ENCODE results near the gene STAT1.

The STAT1 gene

DNA sequence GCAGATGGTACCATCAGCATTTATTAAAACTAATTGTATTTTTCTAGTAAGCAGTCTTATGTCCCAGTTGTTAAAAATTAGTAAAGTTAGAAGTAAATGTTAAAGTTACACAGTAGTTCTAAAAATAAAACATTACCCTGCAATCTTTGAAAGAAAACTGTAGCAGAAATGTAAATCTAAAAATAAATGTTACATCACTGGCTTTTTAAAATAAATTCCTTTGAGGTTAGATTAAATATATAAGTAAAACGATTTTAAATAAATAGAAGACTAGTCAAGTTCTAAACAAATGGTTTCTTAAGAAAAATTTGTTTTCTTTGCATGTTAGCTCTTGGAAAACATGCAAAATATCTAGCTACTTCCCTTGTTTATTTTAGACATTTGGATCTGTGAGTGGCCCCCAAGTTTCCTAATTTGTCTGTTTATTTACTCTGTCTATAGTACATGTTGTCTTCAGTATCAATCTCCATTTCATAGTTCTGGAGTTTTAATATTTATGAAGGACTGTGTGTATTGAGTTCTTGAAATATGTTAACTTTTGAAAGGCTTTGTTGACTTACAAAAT lies 75.1 kb downstream of the STAT1 start:
- DNase-seq (ENCODE audit: low read depth): no peak
- H3K4me3 ChIP-seq (ENCODE audit: low read length): no peak overlapping the region

DNA sequence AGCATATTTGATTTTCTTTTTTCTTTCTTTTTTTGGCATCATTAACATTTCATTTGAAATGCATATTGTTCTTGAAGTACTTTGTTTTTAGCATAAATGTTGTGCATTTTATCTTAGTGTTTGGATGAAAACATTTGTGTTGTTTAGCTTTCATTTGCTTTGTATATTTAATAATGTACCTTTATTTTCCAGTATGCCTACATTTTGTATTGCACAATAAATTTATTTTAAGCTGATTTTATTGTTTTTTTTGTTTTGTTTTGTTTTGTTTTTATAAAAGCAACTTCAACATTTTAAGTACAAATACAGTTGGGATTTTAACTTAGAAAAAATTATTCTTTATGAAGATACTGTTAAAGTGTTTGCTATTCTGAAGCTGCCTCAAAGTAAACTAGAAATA lies 78.9 kb downstream of the STAT1 start:
- no peak overlapping the region for H3K4me3 ChIP-seq (ENCODE audit: low read length)
- DNase-seq (ENCODE audit: low read depth): no peak
- TF ChIP-seq, protein P1, sequence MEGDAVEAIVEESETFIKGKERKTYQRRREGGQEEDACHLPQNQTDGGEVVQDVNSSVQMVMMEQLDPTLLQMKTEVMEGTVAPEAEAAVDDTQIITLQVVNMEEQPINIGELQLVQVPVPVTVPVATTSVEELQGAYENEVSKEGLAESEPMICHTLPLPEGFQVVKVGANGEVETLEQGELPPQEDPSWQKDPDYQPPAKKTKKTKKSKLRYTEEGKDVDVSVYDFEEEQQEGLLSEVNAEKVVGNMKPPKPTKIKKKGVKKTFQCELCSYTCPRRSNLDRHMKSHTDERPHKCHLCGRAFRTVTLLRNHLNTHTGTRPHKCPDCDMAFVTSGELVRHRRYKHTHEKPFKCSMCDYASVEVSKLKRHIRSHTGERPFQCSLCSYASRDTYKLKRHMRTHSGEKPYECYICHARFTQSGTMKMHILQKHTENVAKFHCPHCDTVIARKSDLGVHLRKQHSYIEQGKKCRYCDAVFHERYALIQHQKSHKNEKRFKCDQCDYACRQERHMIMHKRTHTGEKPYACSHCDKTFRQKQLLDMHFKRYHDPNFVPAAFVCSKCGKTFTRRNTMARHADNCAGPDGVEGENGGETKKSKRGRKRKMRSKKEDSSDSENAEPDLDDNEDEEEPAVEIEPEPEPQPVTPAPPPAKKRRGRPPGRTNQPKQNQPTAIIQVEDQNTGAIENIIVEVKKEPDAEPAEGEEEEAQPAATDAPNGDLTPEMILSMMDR (conservative IDR thresholded peaks at IDR 0.05; ENCODE audit: low read depth, low read length): no peak

More for the DNA sequence above, 75.1 kb downstream of the STAT1 start:
- TF ChIP-seq, protein P1 (conservative IDR thresholded peaks at IDR 0.05; ENCODE audit: low read depth, low read length): no peak

DNA sequence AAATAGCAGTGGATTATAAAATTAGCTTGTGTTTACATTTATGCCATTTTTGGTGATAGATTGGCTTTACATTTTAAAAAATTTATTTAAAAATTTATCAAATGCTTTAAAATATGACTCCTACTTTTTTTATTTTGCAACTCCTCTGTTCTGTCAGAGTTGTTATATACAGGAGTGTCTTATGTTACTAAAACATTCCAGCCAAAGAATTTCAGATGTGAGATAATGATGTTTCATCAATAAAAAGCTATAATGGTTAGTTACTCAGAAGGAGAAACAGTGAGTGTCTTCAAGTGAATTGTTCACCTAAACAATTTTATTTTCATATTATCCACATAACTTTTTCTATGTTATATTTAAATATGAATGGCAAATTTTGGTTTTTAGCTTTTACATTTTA lies 80.6 kb downstream of the STAT1 start:
- no peak overlapping the region for H3K4me3 ChIP-seq (ENCODE audit: low read length)
- TF ChIP-seq, protein P1 (conservative IDR thresholded peaks at IDR 0.05; ENCODE audit: low read depth, low read length): no peak
- DNase-seq (ENCODE audit: low read depth): no peak

DNA sequence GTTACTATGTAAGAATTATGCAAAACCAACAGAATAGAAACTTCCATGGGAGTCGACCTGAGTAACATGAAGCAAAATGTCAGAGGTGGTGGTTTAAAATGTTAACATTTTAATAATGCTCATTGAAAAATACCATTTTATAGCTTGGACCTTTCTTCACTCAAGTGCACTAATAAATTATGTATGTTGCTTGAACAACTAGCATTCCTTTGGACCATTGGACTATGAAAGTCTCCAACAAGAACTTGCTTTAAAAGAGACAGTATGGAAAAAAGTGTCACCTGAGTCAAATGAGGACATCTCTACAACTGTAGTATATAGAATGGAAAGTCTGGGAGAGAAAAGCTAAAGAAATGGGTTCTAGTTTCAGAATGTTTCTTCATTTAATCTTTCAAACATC lies 81.5 kb downstream of the STAT1 start:
- H3K4me3 ChIP-seq (ENCODE audit: low read length): no peak overlapping the region
- DNase-seq (ENCODE audit: low read depth): no peak
- TF ChIP-seq, protein P1 (conservative IDR thresholded peaks at IDR 0.05; ENCODE audit: low read depth, low read length): no peak

DNA sequence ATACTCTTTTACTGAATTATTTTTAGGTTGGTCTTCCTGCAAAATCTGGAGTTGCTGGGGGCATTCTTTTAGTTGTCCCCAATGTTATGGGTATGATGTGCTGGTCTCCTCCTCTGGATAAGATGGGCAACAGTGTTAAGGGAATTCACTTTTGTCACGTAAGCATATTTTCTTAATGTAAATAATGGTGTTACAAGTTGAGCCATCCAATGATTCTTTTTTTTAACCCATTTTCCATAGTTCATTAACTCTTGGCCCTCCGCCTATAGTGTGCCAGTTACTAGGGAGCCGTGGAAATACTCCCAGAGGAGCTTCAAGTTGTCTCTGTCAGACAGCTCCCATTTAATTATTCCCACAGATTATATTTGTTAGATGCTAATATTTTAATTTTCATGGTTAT lies 83.6 kb downstream of the STAT1 start:
- TF ChIP-seq, protein P1 (conservative IDR thresholded peaks at IDR 0.05; ENCODE audit: low read depth, low read length): no peak
- DNase-seq (ENCODE audit: low read depth): no peak
- no peak overlapping the region for H3K4me3 ChIP-seq (ENCODE audit: low read length)

DNA sequence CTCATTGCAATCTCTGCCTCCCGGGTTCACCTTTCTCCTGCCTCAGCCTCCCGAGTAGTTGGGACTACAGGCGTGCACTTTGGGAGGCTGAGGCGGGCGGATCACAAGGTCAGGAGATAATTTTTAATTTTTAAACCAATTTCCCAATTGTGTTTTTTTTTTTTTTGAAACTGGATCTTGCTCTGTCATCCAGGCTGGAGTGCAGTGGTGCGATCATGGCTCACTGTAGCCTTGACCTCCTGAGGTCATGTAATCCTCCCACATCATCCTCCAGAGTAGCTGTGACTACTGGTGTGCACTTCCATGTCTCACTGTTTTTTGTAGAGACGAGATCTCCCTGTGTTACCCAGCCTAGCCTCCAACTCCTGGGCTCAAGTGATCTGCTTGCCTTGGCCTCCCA lies 84.1 kb downstream of the STAT1 start:
- TF ChIP-seq, protein P1 (conservative IDR thresholded peaks at IDR 0.05; ENCODE audit: low read depth, low read length): no peak
- DNase-seq (ENCODE audit: low read depth): no peak
- H3K4me3 ChIP-seq (ENCODE audit: low read length): no peak overlapping the region

DNA sequence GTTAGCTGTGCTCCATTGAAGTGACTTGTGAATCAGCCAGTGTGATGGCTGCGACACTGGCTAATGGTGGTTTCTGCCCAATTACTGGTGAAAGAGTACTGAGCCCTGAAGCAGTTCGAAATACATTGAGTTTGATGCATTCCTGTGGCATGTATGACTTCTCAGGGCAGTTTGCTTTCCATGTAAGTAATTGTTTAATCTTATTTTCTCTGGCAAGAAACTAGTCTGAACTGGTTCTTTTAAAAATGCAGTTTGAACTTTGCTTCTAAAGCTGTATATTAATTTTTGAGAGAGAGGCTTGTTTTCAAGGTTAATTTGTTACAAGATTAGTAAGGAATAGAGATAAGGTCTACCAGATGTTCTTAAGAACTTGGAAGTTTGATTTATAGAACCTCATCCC lies 86.7 kb downstream of the STAT1 start:
- TF ChIP-seq, protein P1 (conservative IDR thresholded peaks at IDR 0.05; ENCODE audit: low read depth, low read length): no peak
- no peak overlapping the region for H3K4me3 ChIP-seq (ENCODE audit: low read length)
- DNase-seq (ENCODE audit: low read depth): no peak
